HFFc6 (cell line): ENCODE measurements around the gene MEGF9. TPM values are rescaled to one million over a fixed set of nuclear protein-coding genes. Genes with fewer than 3 reads are reported as not detected.

ENCODE experiments used
- DNase-seq: peaks from one replicate; pipeline ENCODE4 v3.0.0-alpha.2; 2018
- H3K27ac Mint-ChIP-seq: 2 replicates; pipeline ENCODE4 v1.8.0; 2020; ENCODE audit warnings: mild to moderate bottlenecking, mixed read lengths
- H3K27me3 Mint-ChIP-seq: 2 replicates; pipeline ENCODE4 v1.8.0; 2021; ENCODE audit warnings: mild to moderate bottlenecking, moderate library complexity, mixed read lengths; ENCODE audit not compliant: insufficient read depth
- H3K36me3 Mint-ChIP-seq: 2 replicates; pipeline ENCODE4 v1.8.0; 2021; ENCODE audit warnings: low read depth, mixed read lengths
- H3K4me1 Mint-ChIP-seq: 2 replicates; pipeline ENCODE4 v1.8.0; 2020; ENCODE audit warnings: low read depth, mixed read lengths
- H3K4me3 Mint-ChIP-seq: 2 replicates; pipeline ENCODE4 v1.8.0; 2020; ENCODE audit warnings: mild to moderate bottlenecking, moderate library complexity, mixed read lengths
- H3K9me3 Mint-ChIP-seq: 2 replicates; pipeline ENCODE4 v1.8.0; 2020; ENCODE audit warnings: mild to moderate bottlenecking, mixed read lengths
- total RNA-seq, 6 experiments: library from RNA; stranded (reverse); fragmentation: NEBNext Ultra II Directional; extraction: Animal tissue kit (Norgen Biotek cat#: 25700); gene quantifications; 2 replicates in 1 of 6; 3 replicates in 5 of 6; pipeline ENCODE4 v1.2.3, GENCODE V29; 2021
- TF ChIP-seq, protein P1 (sequence below): fragments of 200-600 bp; sonication (generic); IDR thresholded peaks from 2 replicates; pipeline ENCODE4 v1.5.0; 2021; ENCODE audit warnings: antibody characterized with exemption, mild to moderate bottlenecking

MEGF9 gene
- total RNA-seq, 6 experiments from 2014 or later: 5.1 to 9.8 (median 8.8) TPM

DNA sequence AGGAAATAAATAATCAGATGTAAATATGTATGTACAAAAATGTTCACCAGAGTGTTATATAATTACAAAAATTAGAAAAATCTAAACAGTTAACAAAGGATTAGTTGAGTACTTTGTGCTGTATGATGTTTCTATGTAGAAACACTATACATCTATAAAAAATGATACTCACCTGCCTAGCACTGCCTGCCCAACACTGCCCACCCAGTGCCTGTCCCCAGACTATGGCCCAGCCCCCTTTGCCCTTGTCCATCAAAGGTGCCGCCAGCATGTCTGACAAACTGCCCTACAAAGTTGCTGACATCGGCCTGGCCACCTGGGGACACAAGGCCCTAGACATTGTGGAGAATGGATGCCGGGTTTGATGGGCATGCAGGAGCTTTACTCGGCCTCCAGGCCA, 6.1 kb upstream of the MEGF9 start:
- no peaks in the 10 kb centered on the region for H3K9me3 Mint-ChIP-seq
- H3K36me3 Mint-ChIP-seq: no peaks in the 10 kb centered on the region
- H3K4me3 Mint-ChIP-seq: no peak overlapping the region
- H3K27ac Mint-ChIP-seq: no peak overlapping the region
- DNase-seq: no peak
- H3K4me1 Mint-ChIP-seq: peaks cover 19% of the 10 kb centered on the region
- TF ChIP-seq, protein P1, sequence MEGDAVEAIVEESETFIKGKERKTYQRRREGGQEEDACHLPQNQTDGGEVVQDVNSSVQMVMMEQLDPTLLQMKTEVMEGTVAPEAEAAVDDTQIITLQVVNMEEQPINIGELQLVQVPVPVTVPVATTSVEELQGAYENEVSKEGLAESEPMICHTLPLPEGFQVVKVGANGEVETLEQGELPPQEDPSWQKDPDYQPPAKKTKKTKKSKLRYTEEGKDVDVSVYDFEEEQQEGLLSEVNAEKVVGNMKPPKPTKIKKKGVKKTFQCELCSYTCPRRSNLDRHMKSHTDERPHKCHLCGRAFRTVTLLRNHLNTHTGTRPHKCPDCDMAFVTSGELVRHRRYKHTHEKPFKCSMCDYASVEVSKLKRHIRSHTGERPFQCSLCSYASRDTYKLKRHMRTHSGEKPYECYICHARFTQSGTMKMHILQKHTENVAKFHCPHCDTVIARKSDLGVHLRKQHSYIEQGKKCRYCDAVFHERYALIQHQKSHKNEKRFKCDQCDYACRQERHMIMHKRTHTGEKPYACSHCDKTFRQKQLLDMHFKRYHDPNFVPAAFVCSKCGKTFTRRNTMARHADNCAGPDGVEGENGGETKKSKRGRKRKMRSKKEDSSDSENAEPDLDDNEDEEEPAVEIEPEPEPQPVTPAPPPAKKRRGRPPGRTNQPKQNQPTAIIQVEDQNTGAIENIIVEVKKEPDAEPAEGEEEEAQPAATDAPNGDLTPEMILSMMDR: no peak
- H3K27me3 Mint-ChIP-seq: no peaks in the 10 kb centered on the region; the same call in 1 of the 2 replicates

- DNase-seq: no peak
- Mint-ChIP-seq H3K36me3 (no peaks in the 10 kb centered on the region), H3K4me1 (peaks cover 21% of the 10 kb centered on the region), H3K27ac (no peak overlapping the region), H3K4me3 (no peak overlapping the region), H3K9me3 (no peaks in the 10 kb centered on the region), H3K27me3 (no peaks in the 10 kb centered on the region; the same call in 1 of the 2 replicates)
- TF ChIP-seq, protein P1: no peak
Observed at GRCh38 chr9:120718316-120718715, 4.0 kb upstream of the MEGF9 start.

GRCh38 chr9:120717176-120717575, 2.9 kb upstream of the MEGF9 start:
- no peak for DNase-seq
- Mint-ChIP-seq H3K9me3 (no peaks in the 10 kb centered on the region), H3K4me1 (peaks cover 30% of the 10 kb centered on the region), H3K36me3 (no peaks in the 10 kb centered on the region), H3K4me3 (no peak overlapping the region), H3K27me3 (no peaks in the 10 kb centered on the region; the same call in 1 of the 2 replicates), H3K27ac (no peak overlapping the region)
- TF ChIP-seq, protein P1: no peak

DNA sequence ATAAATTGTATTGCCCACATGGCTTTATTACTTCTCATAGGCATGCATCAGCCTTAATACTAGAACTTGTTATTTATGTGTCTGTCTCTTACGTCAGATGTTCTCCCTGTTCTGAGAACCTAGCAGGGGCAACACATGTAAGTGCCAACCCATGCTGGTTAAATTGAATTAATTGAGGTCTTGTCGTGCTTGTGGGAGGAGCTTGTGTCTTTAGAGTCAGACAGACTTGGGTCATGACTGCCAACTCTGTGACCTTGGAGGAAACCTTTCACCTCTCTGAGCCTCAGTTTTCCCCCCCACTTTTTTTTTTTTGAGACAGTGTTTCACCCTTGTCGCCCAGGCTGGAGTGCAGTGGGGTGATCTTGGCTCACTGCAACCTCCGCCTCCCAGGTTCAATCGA, 2.2 kb upstream of the MEGF9 start:
- no peaks in the 10 kb centered on the region for H3K36me3 Mint-ChIP-seq
- no peak for DNase-seq
- H3K27me3 Mint-ChIP-seq: no peaks in the 10 kb centered on the region; the same call in 1 of the 2 replicates
- TF ChIP-seq, protein P1: no peak
- no peaks in the 10 kb centered on the region for H3K9me3 Mint-ChIP-seq
- H3K27ac Mint-ChIP-seq: no peak overlapping the region
- H3K4me3 Mint-ChIP-seq: no peak overlapping the region
- peaks cover 37% of the 10 kb centered on the region for H3K4me1 Mint-ChIP-seq

- Mint-ChIP-seq H3K36me3 (no peaks in the 10 kb centered on the region), H3K9me3 (no peaks in the 10 kb centered on the region), H3K4me3 (peak overlapping the region; percentile 87), H3K27ac (peak overlapping the region; percentile 44), H3K4me1 (peaks cover 47% of the 10 kb centered on the region), H3K27me3 (no peaks in the 10 kb centered on the region; the same call in 1 of the 2 replicates)
- DNase-seq: peak; percentile 79
- TF ChIP-seq, protein P1: no peak
Observed at GRCh38 chr9:120715389-120715924, 1.2 kb upstream of the MEGF9 start.
